A549 (cell line): ENCODE data around the gene DNAH8. TPM values are rescaled to one million over a fixed set of nuclear protein-coding genes. Genes with fewer than 3 reads are reported as not detected.

Experiments used
- ATAC-seq, 2 experiments: fragments of 200-7000 bp in 1 of 2; fragments of >200 bp in 1 of 2; cut with Nextera tagmentation in 1 of 2; cut with Tn5 transposase in 1 of 2; 3 replicates each; pipeline versions ENCODE4 v1.8.0 to v1.9.1; 2018 to 2020; ENCODE audit warnings: mild to moderate bottlenecking in 1 of 2, moderate library complexity in 1 of 2
- CTCF ChIA-PET: fragments of 300-600 bp; sonication (Branson Sonifier 250); formaldehyde crosslinking; extraction: SDS; loops from one replicate; lab custom pipeline; 2021; ENCODE audit warnings: antibody characterized with exemption, inconsistent platforms; lab: Yijun Ruan, JAX
- POLR2A ChIA-PET: fragments of 350-600 bp; formaldehyde crosslinking; extraction: SDS; loops from one replicate; lab custom pipeline; 2021; ENCODE audit warnings: antibody characterized with exemption, inconsistent platforms; lab: Yijun Ruan, JAX
- DNase-seq, 2 experiments: peaks; one replicate each; pipeline versions ENCODE4 v3.0.0 to v3.0.0-alpha.2; 2011 to 2016; ENCODE audit warnings: low read depth in 1 of 2, low spot score in 1 of 2
- FAIRE-seq: peaks from 2 replicates; lab custom pipeline; 2011; peaks lifted over from hg19 to GRCh38; lab: Jason Lieb, UNC
- H3K27ac ChIP-seq, 2 experiments: fragments of >200 bp; sonication (Bioruptor Twin); formaldehyde crosslinking; 3 replicates each; pipeline ENCODE4 v1.5.1; 2016 to 2017
- H3K4me1 ChIP-seq: fragments of >200 bp; sonication (Bioruptor Twin); formaldehyde crosslinking; 3 replicates; pipeline ENCODE4 v1.6.1; 2016
- H3K4me2 ChIP-seq: fragments of >200 bp; sonication (Bioruptor Twin); formaldehyde crosslinking; 3 replicates; pipeline ENCODE4 v1.6.1; 2016
- H3K4me3 ChIP-seq: fragments of >200 bp; sonication (Bioruptor Twin); formaldehyde crosslinking; 3 replicates; pipeline ENCODE4 v1.5.1; 2016
- H3K9me3 ChIP-seq: fragments of >200 bp; sonication (Bioruptor Twin); formaldehyde crosslinking; 3 replicates; pipeline ENCODE4 v1.6.1; 2016
- BCL3 ChIP-seq: fragments of >200 bp; sonication (Bioruptor Twin); formaldehyde crosslinking; IDR thresholded peaks from 3 replicates; pipeline ENCODE4 v1.6.1; 2016
- BHLHE40 ChIP-seq: IDR thresholded peaks from 2 replicates; pipeline ENCODE4 v1.6.1; 2012; ENCODE audit warnings: low read depth, low read length, inconsistent platforms
- CBX2 ChIP-seq: fragments of 200-600 bp; sonication (generic); IDR thresholded peaks from 2 replicates; pipeline ENCODE4 v1.6.1; 2016; ENCODE audit warnings: low read depth, mild to moderate bottlenecking, borderline replicate concordance
- CBX8 ChIP-seq: fragments of 200-600 bp; sonication (generic); IDR thresholded peaks from 2 replicates; pipeline ENCODE4 v1.6.1; 2016
- CHD2 ChIP-seq: fragments of 150-350 bp; IDR thresholded peaks from 2 replicates; pipeline ENCODE4 v1.6.1; 2014; ENCODE audit warnings: low read length; ENCODE audit not compliant: partially characterized antibody
- CHD4 ChIP-seq: fragments of 200-600 bp; sonication (generic); IDR thresholded peaks from 2 replicates; pipeline ENCODE4 v1.6.1; 2016; ENCODE audit warnings: antibody characterized with exemption, mild to moderate bottlenecking, borderline replicate concordance
- EHF ChIP-seq: fragments of 250-450 bp; sonication (Bioruptor Pico); IDR thresholded peaks from 2 replicates; pipeline ENCODE4 v1.5.0; 2020; ENCODE audit warnings: mild to moderate bottlenecking
- EP300 ChIP-seq, 2 experiments: fragments of >200 bp; sonication (Bioruptor Twin); formaldehyde crosslinking; IDR thresholded peaks; 2 replicates in 1 of 2; 3 replicates in 1 of 2; pipeline ENCODE4 v1.6.1; 2016 to 2017
- FOSB ChIP-seq: fragments of 250-450 bp; sonication (Bioruptor Pico); IDR thresholded peaks from 2 replicates; pipeline ENCODE4 v1.5.0; 2020; ENCODE audit warnings: mild to moderate bottlenecking, moderate library complexity
- FOXS1 ChIP-seq: fragments of 250-450 bp; sonication (Bioruptor Pico); IDR thresholded peaks from 2 replicates; pipeline ENCODE4 v1.5.0; 2020; ENCODE audit warnings: mild to moderate bottlenecking, moderate library complexity
- GATA3 ChIP-seq: IDR thresholded peaks from 2 replicates; pipeline ENCODE4 v1.6.1; 2012; ENCODE audit warnings: borderline replicate concordance
- HDAC2 ChIP-seq: fragments of 200-600 bp; sonication (generic); IDR thresholded peaks from 2 replicates; pipeline ENCODE4 v1.6.1; 2016
- HEYL ChIP-seq: fragments of 250-450 bp; sonication (Bioruptor Pico); IDR thresholded peaks from 2 replicates; pipeline ENCODE4 v1.8.0; 2021; ENCODE audit warnings: mild to moderate bottlenecking, moderate library complexity
- HOXA7 ChIP-seq: fragments of 250-450 bp; sonication (Bioruptor Pico); IDR thresholded peaks from 2 replicates; pipeline ENCODE4 v1.5.0; 2020; ENCODE audit warnings: mild to moderate bottlenecking, moderate library complexity
- HOXB13 ChIP-seq: fragments of 250-450 bp; sonication (Bioruptor Pico); IDR thresholded peaks from 2 replicates; pipeline ENCODE4 v1.5.0; 2020; ENCODE audit warnings: low read depth, mild to moderate bottlenecking, moderate library complexity
- JUNB ChIP-seq: fragments of >200 bp; sonication (Bioruptor Twin); formaldehyde crosslinking; IDR thresholded peaks from 2 replicates; pipeline ENCODE4 v1.6.1; 2016
- MAFK ChIP-seq: fragments of 450-650 bp; IDR thresholded peaks from 2 replicates; pipeline ENCODE4 v1.6.1; 2014; ENCODE audit not compliant: partially characterized antibody
- MAX ChIP-seq: IDR thresholded peaks from 2 replicates; pipeline ENCODE4 v1.6.1; 2012
- MAZ ChIP-seq: fragments of 150-350 bp; IDR thresholded peaks from 2 replicates; pipeline ENCODE4 v1.6.1; 2014; ENCODE audit warnings: antibody characterized with exemption, low read depth, low read length, borderline replicate concordance
- NFE2L2 ChIP-seq: fragments of 150-350 bp; conservative IDR thresholded peaks from 2 replicates; pipeline ENCODE4 v1.6.1; 2014; ENCODE audit warnings: low read length
- NPAS2 ChIP-seq: fragments of 250-450 bp; sonication (Bioruptor Pico); IDR thresholded peaks from 2 replicates; pipeline ENCODE4 v1.8.0; 2022; ENCODE audit warnings: mild to moderate bottlenecking, moderate library complexity, borderline replicate concordance
- NR3C1 ChIP-seq: fragments of >200 bp; sonication (Bioruptor Twin); formaldehyde crosslinking; IDR thresholded peaks from 3 replicates; pipeline ENCODE4 v1.6.1; 2017
- RARB ChIP-seq: fragments of 250-450 bp; sonication (Bioruptor Pico); IDR thresholded peaks from 2 replicates; pipeline ENCODE4 v1.8.0; 2021; ENCODE audit warnings: mild to moderate bottlenecking, moderate library complexity
- REST ChIP-seq: fragments of 200-600 bp; sonication (generic); IDR thresholded peaks from 2 replicates; pipeline ENCODE4 v1.6.1; 2016; ENCODE audit warnings: antibody characterized with exemption, mild to moderate bottlenecking, moderate library complexity
- RNF2 ChIP-seq: fragments of 200-600 bp; sonication (generic); IDR thresholded peaks from 2 replicates; pipeline ENCODE4 v1.6.1; 2016; ENCODE audit warnings: low read depth, mild to moderate bottlenecking, antibody characterized with exemption, moderate library complexity, borderline replicate concordance
- SMC3 ChIP-seq: fragments of >200 bp; sonication (Bioruptor Twin); formaldehyde crosslinking; IDR thresholded peaks from 3 replicates; pipeline ENCODE4 v1.6.1; 2018; ENCODE audit warnings: inconsistent platforms
- SREBF2 ChIP-seq: fragments of 450-650 bp; IDR thresholded peaks from 2 replicates; pipeline ENCODE4 v1.6.1; 2014; ENCODE audit warnings: mild to moderate bottlenecking, moderate library complexity
- TFCP2L1 ChIP-seq: fragments of 250-450 bp; sonication (Bioruptor Pico); IDR thresholded peaks from 2 replicates; pipeline ENCODE4 v1.5.0; 2021; ENCODE audit warnings: mild to moderate bottlenecking
- ZNF302 ChIP-seq: fragments of 250-450 bp; sonication (Bioruptor Pico); IDR thresholded peaks from 2 replicates; pipeline ENCODE4 v1.9.0; 2021; ENCODE audit warnings: inconsistent platforms, mild to moderate bottlenecking, moderate library complexity
- WGBS: methylation state at CpG from one replicate; pipeline ENCODE4 v1.1.6; 2017; ENCODE audit errors: missing lambda C conversion rate; 5-methylcytosine and 5-hydroxymethylcytosine counted together
- polyA plus RNA-seq, 4 experiments: library from polyadenylated mRNA; depleted of rRNA in 3 of 4; stranded (reverse); fragments of >200 nt; fragmentation: RNase III in 1 of 4; extraction: RNeasy Plus Mini Kit Qiagen cat#74134 plus additional on column Dnase treatment in 1 of 4; gene quantifications; 2 replicates in 3 of 4; 3 replicates in 1 of 4; pipeline ENCODE4 v1.2.3, GENCODE V29; 2011 to 2017
- TF ChIP-seq, protein P1 (sequence below): fragments of 250-450 bp; sonication (Bioruptor Pico); IDR thresholded peaks from 2 replicates; pipeline ENCODE4 v1.5.0; 2020; ENCODE audit warnings: low read depth, mild to moderate bottlenecking, moderate library complexity

DNAH8 gene
- polyA plus RNA-seq, 2 of the 4 experiments (the other 2 are of a cell fraction): not detected

DNA sequence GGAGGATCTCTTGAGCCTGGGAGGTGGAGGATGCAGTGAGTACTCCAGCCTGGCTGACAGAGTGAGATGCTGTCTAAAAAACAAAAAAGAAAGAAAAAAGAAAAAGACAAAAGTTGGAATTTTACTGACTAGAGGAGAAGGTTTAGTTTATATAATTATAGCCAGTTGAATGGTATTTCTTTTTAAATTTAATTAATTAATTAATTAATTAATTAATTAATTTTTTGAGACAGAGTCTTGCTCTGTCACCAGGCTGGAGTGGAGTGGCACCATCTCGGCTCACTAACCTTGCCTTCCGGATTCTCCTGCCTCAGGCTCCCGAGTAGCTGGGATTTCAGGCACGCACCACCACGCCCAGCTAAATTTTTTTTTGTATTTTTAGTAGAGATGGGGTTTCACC, 8.7 kb downstream of the DNAH8 start:
- Histone ChIP-seq H3K27ac (no peak overlapping the region), H3K4me2 (no peak overlapping the region), H3K4me1 (no peaks in the 10 kb centered on the region), H3K9me3 (no peaks in the 10 kb centered on the region), H3K4me3 (no peak overlapping the region)
- ChIA-PET POLR2A (no interaction called here), CTCF (no interaction called here)
- FAIRE-seq: no peak
- TF ChIP-seq SREBF2: no peak
- TF ChIP-seq NPAS2: no peak
- no peak for TF ChIP-seq BCL3
- TF ChIP-seq, protein P1, sequence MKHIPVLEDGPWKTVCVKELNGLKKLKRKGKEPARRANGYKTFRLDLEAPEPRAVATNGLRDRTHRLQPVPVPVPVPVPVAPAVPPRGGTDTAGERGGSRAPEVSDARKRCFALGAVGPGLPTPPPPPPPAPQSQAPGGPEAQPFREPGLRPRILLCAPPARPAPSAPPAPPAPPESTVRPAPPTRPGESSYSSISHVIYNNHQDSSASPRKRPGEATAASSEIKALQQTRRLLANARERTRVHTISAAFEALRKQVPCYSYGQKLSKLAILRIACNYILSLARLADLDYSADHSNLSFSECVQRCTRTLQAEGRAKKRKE (CRISPR knock-in tag): no peak
- TF ChIP-seq GATA3: no peak
- TF ChIP-seq EP300 (IDR thresholded peaks at IDR 0.05): no peak
- no peak for TF ChIP-seq NR3C1
- TF ChIP-seq RNF2: no peak
- TF ChIP-seq EHF: no peak
- no peak for TF ChIP-seq HOXA7
- no peak for TF ChIP-seq NFE2L2
- TF ChIP-seq JUNB: no peak
- no peak for TF ChIP-seq TFCP2L1
- no peak for TF ChIP-seq FOXS1
- TF ChIP-seq HEYL (CRISPR knock-in tag): no peak
- TF ChIP-seq MAZ: no peak
- no peak for TF ChIP-seq RARB
- TF ChIP-seq CBX2: no peak
- no peak for TF ChIP-seq MAX
- TF ChIP-seq HDAC2: no peak
- ATAC-seq: no peak
- no peak for DNase-seq
- 69% methylated on average over 5 of the region's 5 CpGs for WGBS

DNA sequence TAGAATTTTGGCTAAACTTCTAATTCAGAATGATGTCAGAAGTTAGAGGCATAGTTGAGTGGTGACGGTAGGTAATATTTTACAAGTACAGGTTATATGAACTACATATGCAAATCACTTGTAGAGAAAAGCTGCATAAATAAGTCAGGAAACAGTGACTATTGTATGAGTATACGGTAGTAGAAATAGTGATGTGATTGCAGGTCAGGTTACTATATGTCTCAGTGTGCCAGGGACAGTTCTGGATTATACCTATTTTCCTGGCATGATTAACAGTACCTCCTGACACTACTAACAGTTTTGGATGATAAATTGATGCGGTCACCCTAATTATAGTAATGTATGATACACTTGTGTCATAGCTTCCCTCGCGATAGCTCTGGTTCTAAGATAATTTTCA, 9.2 kb downstream of the DNAH8 start:
- no peak for FAIRE-seq
- ATAC-seq: no peak
- Histone ChIP-seq H3K27ac (no peak overlapping the region), H3K4me1 (no peaks in the 10 kb centered on the region), H3K4me3 (no peak overlapping the region), H3K9me3 (no peaks in the 10 kb centered on the region), H3K4me2 (no peak overlapping the region)
- ChIA-PET POLR2A (no interaction called here), CTCF (no interaction called here)
- DNase-seq: no peak
- no peak for TF ChIP-seq CBX8
- TF ChIP-seq BHLHE40: no peak
- WGBS: 84% methylated on average over 5 of the region's 5 CpGs

DNA sequence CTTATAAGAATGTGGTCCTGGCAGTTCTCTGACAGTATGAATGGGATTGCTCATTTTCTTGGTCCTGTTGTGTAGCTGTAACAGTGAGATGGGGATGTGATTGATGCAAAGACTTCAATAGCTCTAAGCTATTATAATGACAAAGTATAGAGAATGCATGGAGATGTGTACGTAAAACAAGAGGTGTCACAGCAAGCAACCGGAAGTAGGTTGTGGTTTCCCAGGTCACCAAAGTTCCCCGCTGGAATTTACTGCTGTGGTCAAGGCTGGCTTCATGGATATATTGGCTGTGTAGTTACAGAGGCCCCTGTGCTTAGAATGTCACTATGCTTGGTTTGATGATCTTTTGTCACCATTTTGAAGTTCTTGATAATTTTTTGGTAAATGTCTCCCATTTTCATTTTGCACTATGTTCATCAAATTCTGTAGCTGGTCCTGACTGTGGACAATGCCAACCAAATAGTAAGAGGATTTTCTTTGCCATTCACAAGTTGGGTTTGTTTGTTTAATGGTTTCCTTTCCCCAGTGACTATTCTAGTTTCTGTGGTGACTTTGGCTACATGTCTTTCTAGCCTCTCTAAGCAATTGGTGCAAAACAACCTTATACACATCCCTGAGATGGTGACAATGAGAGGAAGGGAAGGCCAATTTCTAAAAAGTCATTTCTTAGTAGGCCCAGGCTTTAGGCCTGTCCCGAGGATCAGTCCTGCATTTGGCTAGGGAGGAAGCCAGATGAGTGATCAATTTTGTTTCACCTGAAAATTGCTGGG, 10.5 kb downstream of the DNAH8 start:
- Histone ChIP-seq H3K4me1 (no peaks in the 10 kb centered on the region), H3K4me2 (no peak overlapping the region), H3K27ac (no peak overlapping the region), H3K4me3 (no peak overlapping the region), H3K9me3 (no peaks in the 10 kb centered on the region)
- DNase-seq (no peak), ATAC-seq (no peak), FAIRE-seq (no peak)
- 67% methylated on average over 4 of the region's 4 CpGs for WGBS
- CTCF ChIA-PET: no interaction called here
- POLR2A ChIA-PET: no interaction called here
- no peak for TF ChIP-seq SMC3
- no peak for TF ChIP-seq CHD4
- no peak for TF ChIP-seq GATA3
- no peak for TF ChIP-seq TFCP2L1
- TF ChIP-seq HOXA7: no peak
- no peak for TF ChIP-seq ZNF302 (CRISPR knock-in tag)
- TF ChIP-seq CBX2: no peak
- no peak for TF ChIP-seq HDAC2
- TF ChIP-seq HOXB13 (CRISPR knock-in tag): no peak
- no peak for TF ChIP-seq CHD2
- no peak for TF ChIP-seq NFE2L2
- TF ChIP-seq REST: no peak
- no peak for TF ChIP-seq MAFK
- TF ChIP-seq FOSB: no peak
- TF ChIP-seq, protein P1 (CRISPR knock-in tag): no peak
- TF ChIP-seq CBX8: no peak
- TF ChIP-seq NPAS2: no peak
